Subcutaneous adipose tissue (tissue), 4 donors: ENCODE measurements around the gene KCTD6. TPM values are rescaled to one million over a fixed set of nuclear protein-coding genes. Genes with fewer than 3 reads are reported as not detected.

Experiments used
- total RNA-seq, 4 donors: library from RNA; depleted of rRNA; stranded (reverse); fragments of >200 nt; gene quantifications; one replicate each; pipeline ENCODE4 v1.1.0, GENCODE V29; 2016
- TF ChIP-seq, protein P1 (sequence below): fragments of 450-650 bp; IDR thresholded peaks from one replicate; pipeline ENCODE4 v1.5.1; 2016; ENCODE audit warnings: low read depth, mild to moderate bottlenecking, control low read depth, antibody characterized with exemption, moderate library complexity

The KCTD6 gene
- total RNA-seq, 4 donors from 2014 or later = 13.9 to 17.8 (median 15.7) TPM

DNA sequence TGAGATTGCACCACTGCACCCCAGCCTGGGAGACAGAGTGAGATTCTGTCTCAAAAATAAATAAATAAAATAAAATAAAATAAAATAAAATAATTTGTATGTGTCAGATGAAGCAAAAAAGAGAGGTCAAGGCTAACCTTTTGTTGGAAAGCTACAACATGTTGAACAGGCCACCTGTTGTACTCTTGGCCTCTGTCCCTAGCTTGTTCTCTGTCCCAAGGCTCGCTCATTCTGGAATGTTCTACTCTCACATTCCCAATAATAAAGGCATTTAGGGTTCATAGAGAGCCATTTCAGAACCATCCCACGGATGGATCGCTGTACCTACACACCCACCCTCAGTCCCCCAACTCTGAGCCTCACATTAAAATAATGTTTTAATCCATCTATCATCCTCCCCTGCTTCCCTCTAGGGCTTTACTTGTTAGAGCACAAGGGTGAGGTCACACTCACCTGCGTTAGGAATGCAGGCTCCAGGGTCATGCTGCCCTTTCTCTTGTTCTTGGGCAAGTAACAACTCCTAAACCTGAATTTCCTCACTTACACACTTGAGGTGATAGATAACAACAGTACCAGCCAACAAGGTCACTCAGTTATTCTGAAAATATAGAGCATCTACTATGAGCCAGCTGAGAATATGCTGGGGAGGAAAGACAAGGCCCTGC lies 24.9 kb upstream of the KCTD6 start:
- TF ChIP-seq, protein P1, sequence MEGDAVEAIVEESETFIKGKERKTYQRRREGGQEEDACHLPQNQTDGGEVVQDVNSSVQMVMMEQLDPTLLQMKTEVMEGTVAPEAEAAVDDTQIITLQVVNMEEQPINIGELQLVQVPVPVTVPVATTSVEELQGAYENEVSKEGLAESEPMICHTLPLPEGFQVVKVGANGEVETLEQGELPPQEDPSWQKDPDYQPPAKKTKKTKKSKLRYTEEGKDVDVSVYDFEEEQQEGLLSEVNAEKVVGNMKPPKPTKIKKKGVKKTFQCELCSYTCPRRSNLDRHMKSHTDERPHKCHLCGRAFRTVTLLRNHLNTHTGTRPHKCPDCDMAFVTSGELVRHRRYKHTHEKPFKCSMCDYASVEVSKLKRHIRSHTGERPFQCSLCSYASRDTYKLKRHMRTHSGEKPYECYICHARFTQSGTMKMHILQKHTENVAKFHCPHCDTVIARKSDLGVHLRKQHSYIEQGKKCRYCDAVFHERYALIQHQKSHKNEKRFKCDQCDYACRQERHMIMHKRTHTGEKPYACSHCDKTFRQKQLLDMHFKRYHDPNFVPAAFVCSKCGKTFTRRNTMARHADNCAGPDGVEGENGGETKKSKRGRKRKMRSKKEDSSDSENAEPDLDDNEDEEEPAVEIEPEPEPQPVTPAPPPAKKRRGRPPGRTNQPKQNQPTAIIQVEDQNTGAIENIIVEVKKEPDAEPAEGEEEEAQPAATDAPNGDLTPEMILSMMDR = no peak

DNA sequence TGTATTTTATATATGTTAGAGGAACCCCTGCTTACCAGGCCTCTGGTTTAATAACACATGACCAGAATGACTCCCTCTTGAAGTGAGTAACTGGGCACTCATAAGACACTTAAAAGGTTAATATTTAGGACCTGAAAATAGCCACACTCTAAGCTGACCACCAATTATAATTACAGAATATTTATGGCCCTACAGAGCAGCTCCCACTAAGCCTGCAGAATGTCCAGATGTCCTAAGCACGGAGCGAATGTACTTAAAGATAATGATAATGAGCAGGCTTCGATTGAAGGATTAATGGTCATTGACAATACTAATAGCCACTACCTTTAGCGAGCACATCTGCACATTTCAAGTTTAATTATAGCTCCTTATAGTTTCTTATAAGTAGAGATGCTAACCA lies 22.8 kb upstream of the KCTD6 start:
- TF ChIP-seq, protein P1 = no peak

DNA sequence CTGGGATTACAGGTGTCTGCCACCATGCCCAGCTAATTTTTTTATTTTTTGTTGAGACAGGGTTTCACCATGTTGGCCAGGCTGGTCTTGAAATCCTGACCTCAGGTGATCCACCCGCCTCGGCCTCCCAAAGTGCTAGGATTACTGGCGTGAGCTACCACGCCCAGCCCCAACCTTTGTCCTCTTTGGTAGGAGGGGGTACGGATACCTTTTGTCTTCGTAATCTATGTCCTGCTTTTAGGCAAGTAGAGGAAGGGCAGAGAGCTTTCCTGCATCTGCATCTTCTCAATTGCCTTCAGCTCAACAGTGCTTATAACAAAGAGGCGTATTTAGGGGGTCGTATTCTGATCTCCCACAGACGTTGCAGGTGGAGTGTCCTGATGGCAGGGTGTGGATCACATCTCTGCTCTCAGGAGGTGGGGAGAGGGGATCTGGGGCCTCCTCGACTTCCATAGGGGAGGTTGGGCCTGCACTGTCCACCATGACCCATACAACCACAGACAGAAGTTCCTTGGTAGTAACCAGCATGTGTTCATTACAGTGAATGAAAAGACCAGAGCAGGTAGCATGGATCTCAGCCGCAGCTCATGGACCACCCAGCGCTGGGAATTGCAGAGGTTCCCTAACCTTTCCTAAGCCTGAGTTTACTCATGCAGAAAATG lies 21.4 kb upstream of the KCTD6 start:
- TF ChIP-seq, protein P1 = no peak

DNA sequence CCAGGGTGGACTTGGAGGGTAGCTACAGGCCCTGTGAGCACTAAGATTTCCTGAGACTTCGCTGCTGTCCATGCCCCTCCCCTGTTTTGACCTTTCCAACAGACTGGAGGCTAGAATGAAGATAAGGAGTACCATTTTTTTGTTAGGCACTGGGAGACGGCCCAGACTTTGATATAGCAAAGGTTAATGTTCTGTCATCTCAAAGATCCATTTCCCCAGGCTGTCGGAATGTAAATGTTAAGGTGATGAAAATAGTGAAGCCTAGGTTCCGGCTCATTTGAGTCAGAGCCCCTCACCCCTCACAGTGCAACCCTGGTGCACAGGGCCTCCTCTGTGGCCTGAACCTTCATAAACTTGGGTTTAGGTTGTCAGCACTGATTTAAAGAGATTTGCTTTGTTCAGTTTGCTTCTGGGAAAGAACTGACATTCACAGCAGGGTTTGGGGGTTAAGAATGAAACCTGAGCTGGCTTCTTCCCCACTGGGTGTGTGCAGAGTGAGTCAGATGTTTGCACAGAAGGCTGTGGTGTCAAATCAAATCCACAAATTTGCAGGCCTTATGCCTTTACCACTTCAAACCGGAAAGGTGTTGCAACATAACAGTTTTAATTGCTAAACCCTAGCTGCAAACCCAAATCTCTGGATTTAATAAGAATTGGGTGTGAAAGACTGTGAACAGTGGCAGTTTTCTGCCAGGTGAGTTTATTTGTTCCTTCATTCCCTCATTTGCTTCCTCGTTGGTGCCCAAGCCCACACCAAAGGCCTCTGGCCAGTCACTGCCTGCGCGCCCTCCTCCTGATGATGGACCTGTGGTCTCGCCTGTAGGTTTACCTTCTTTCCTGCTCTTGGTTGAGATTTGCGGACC lies 20.6 kb upstream of the KCTD6 start:
- TF ChIP-seq, protein P1 = no peak

DNA sequence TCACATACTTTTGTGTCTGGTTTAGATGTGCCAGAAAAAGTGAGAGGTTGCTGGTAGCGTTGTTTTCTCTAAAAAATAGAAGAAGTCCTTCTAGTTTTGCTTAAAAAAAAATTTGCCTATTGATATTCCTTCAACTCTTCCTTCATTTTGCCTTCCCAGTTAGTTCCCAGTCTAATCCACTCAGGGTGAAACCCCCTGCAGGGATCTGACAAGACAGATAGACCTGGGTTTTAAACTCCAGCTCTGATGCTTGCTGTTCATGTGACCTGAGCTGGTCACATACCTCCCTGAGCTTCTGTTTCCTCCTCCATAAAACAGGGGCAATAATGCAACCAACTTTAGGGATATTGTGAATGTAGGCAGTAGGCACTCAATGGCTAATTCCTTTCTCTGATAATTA lies 18.6 kb upstream of the KCTD6 start:
- TF ChIP-seq, protein P1 = no peak

DNA sequence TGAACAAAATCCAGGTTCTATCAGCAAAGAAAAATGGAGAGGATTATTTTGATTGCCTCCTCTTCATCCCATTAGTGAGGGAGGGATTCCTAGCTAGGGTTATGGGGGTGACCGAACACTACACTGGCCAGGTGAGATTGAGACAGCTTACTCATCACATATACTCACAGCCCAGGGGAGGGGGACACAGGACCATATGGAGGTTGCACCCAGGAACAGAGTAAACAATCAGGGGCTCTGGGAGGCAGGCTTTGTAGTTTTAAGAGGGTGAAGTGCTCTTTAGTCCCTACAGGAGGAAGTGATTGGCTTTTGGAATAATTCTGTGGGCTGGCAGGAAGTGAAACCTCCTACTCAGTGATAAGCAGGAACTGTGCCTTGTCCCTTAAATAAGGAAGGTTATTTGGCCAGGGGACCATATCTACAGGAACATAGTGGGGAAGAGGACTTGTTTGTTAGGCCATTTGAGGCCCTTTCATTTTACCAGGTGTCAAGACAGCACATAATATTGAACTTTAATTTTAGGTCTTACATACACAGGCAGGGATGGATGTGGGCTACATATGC lies 17.5 kb upstream of the KCTD6 start:
- TF ChIP-seq, protein P1 = no peak
